CD14-positive monocyte (primary cell): ENCODE data around the gene RAET1G. TPM values are rescaled to one million over a fixed set of nuclear protein-coding genes. Genes with fewer than 3 reads are reported as not detected.

Experiments used
- DNase-seq, 3 donors: peaks; one replicate each; pipeline ENCODE4 v3.0.0-alpha.2; 2011 to 2022
- H2AFZ ChIP-seq: 2 replicates; pipeline ENCODE4 v1.6.0; 2012; ENCODE audit warnings: mild to moderate bottlenecking, low read depth, low read length, inconsistent platforms; ENCODE audit not compliant: insufficient read depth, poor library complexity, severe bottlenecking
- H3K27ac ChIP-seq, 2 donors: 1 replicate in 1 of 2; 2 replicates in 1 of 2; pipeline ENCODE4 v1.5.1; 2012 to 2013; ENCODE audit warnings: low read length in 2 of 2, control low read depth in 1 of 2, inconsistent platforms in 1 of 2, low read depth in 1 of 2, mild to moderate bottlenecking in 1 of 2
- H3K27me3 ChIP-seq, 2 donors: one replicate each; pipeline versions ENCODE4 v1.6.0 to v1.6.1; 2011 to 2013; ENCODE audit warnings: low read length in 2 of 2; ENCODE audit not compliant: control insufficient read depth in 2 of 2, insufficient read depth in 2 of 2
- H3K36me3 ChIP-seq, 2 donors: replicated peaks in 1 of 2; 1 replicate in 1 of 2; 2 replicates in 1 of 2; pipeline versions ENCODE4 v1.5.1 to v1.6.1; 2012 to 2013; ENCODE audit warnings: low read length in 2 of 2, control low read depth in 1 of 2, inconsistent platforms in 1 of 2, mild to moderate bottlenecking in 1 of 2; ENCODE audit not compliant: insufficient read depth in 2 of 2, control insufficient read depth in 1 of 2
- H3K4me1 ChIP-seq, 2 donors: 1 replicate in 1 of 2; 2 replicates in 1 of 2; pipeline versions ENCODE4 v1.5.1 to v1.6.1; 2012 to 2013; ENCODE audit warnings: low read length in 2 of 2, control low read depth in 1 of 2, inconsistent platforms in 1 of 2, mild to moderate bottlenecking in 1 of 2, moderate library complexity in 1 of 2; ENCODE audit not compliant: insufficient read depth in 2 of 2, control insufficient read depth in 1 of 2
- H3K4me2 ChIP-seq: replicated peaks from 2 replicates; pipeline ENCODE3; 2012; ENCODE audit warnings: low read length, moderate library complexity, mild to moderate bottlenecking; ENCODE audit not compliant: poor library complexity, severe bottlenecking; ENCODE audit errors: extremely low read depth
- H3K4me3 ChIP-seq, 3 experiments: fragments of 200-600 bp in 1 of 3; sonication (generic) in 1 of 3; replicated peaks in 1 of 3; 1 replicate in 2 of 3; 2 replicates in 1 of 3; pipeline ENCODE4 v1.5.1; 2011 to 2013; ENCODE audit warnings: low read length in 3 of 3, mild to moderate bottlenecking in 3 of 3, control low read depth in 2 of 3, low read depth in 2 of 3, inconsistent platforms in 1 of 3, moderate library complexity in 1 of 3
- H3K79me2 ChIP-seq: 2 replicates; pipeline ENCODE4 v1.6.0; 2012; ENCODE audit warnings: mild to moderate bottlenecking, control low read depth, inconsistent platforms, low read length, moderate library complexity; ENCODE audit not compliant: insufficient read depth
- H3K9ac ChIP-seq: 2 replicates; pipeline ENCODE4 v1.6.0; 2017; ENCODE audit warnings: low read length, mild to moderate bottlenecking; ENCODE audit not compliant: insufficient read depth, poor library complexity, severe bottlenecking
- H3K9me3 ChIP-seq, 2 donors: replicated peaks in 1 of 2; 1 replicate in 1 of 2; 2 replicates in 1 of 2; pipeline versions ENCODE4 v1.5.1 to v1.6.1; 2012 to 2013; ENCODE audit warnings: low read length in 2 of 2, control low read depth in 1 of 2; ENCODE audit not compliant: control insufficient read depth in 1 of 2, insufficient read depth in 1 of 2
- H4K20me1 ChIP-seq: 2 replicates; pipeline ENCODE4 v1.6.0; 2012; ENCODE audit warnings: mild to moderate bottlenecking, low read length, control low read depth, moderate library complexity; ENCODE audit not compliant: insufficient read depth
- H3K27ac Mint-ChIP-seq, 7 donors: one replicate each; pipeline ENCODE4 v1.8.0; 2020; ENCODE audit warnings: mild to moderate bottlenecking in 7 of 7, mixed read lengths in 7 of 7, moderate library complexity in 6 of 7, inconsistent platforms in 2 of 7
- H3K27me3 Mint-ChIP-seq, 3 donors: one replicate each; pipeline ENCODE4 v1.8.0; 2021 to 2022; ENCODE audit warnings: low read depth in 3 of 3, mild to moderate bottlenecking in 3 of 3, mixed read lengths in 3 of 3, moderate library complexity in 3 of 3, inconsistent platforms in 1 of 3
- H3K36me3 Mint-ChIP-seq, 2 donors: one replicate each; pipeline ENCODE4 v1.8.0; 2020; ENCODE audit warnings: mixed read lengths in 2 of 2, inconsistent platforms in 1 of 2, mild to moderate bottlenecking in 1 of 2
- H3K4me1 Mint-ChIP-seq: one replicate; pipeline ENCODE4 v1.8.0; 2020; ENCODE audit warnings: mild to moderate bottlenecking, mixed read lengths
- H3K4me3 Mint-ChIP-seq, 2 donors: one replicate each; pipeline ENCODE4 v1.8.0; 2020; ENCODE audit warnings: mild to moderate bottlenecking in 2 of 2, mixed read lengths in 2 of 2, moderate library complexity in 1 of 2
- H3K9me3 Mint-ChIP-seq, 7 donors: one replicate each; pipeline ENCODE4 v1.8.0; 2020 to 2022; ENCODE audit warnings: mixed read lengths in 7 of 7, mild to moderate bottlenecking in 6 of 7, moderate library complexity in 6 of 7, inconsistent platforms in 2 of 7
- CTCF ChIP-seq: fragments of 200-600 bp; IDR thresholded peaks from one replicate; pipeline ENCODE4 v1.8.0; 2022; ENCODE audit warnings: antibody characterized with exemption, mild to moderate bottlenecking
- WGBS: methylation state at CpG from one replicate; pipeline ENCODE4 v1.1.5; 2013; ENCODE audit warnings: missing lambda C conversion rate; ENCODE audit not compliant: insufficient coverage; 5-methylcytosine and 5-hydroxymethylcytosine counted together
- intact Hi-C, 2 donors: fragments of 100-400 bp; cut with micrococcal nuclease; formaldehyde crosslinking; loops; one replicate each; pipeline versions ENCODE4 v1.15.0 to v1.15.1; 2023
- polyA plus RNA-seq, 3 donors: library from polyadenylated mRNA; depleted of rRNA in 1 of 3; unstranded in 2 of 3; stranded (reverse) in 1 of 3; fragments of 300-500 nt in 2 of 3; fragments of >200 nt in 1 of 3; fragmentation: Illumina TruSeq in 2 of 3; gene quantifications; 1 replicate in 2 of 3; 2 replicates in 1 of 3; pipeline ENCODE4 v1.2.3, GENCODE V29; 2012 to 2021

The RAET1G gene
- polyA plus RNA-seq, 3 donors = not detected

GRCh38 chr6:149885888-149886287 lies 37.0 kb downstream of the RAET1G start:
- Mint-ChIP-seq H3K27ac (no peak overlapping the region), H3K4me1 (peaks cover 4% of the 10 kb centered on the region), H3K4me3 (no peak overlapping the region), H3K36me3 (no peaks in the 10 kb centered on the region), H3K27me3 (peaks cover 6 to 8% (median 7%) of the 10 kb centered on the region in 3 donors), H3K9me3 (peaks cover 0 to 2% (median 0%) of the 10 kb centered on the region in 7 donors)
- no peak overlapping the region for H3K4me3 ChIP-seq
- H3K27me3 ChIP-seq = no peaks in the 10 kb centered on the region
- H3K36me3 ChIP-seq = no peaks in the 10 kb centered on the region
- H3K9me3 ChIP-seq = no peaks in the 10 kb centered on the region
- H3K4me2 ChIP-seq = no peak overlapping the region
- DNase-seq = no peak
- no peak overlapping the region for H3K27ac ChIP-seq
- 100% methylated on average over 1 of the region's 3 CpGs for WGBS
- H2AFZ ChIP-seq = no peak overlapping the region
- no peak overlapping the region for H3K9ac ChIP-seq
- H3K4me1 ChIP-seq = no peaks in the 10 kb centered on the region
- H3K79me2 ChIP-seq = no peaks in the 10 kb centered on the region
- intact Hi-C loops = no loop called here
- no peaks in the 10 kb centered on the region for H4K20me1 ChIP-seq
- no peak for TF ChIP-seq CTCF

GRCh38 chr6:149884617-149885016 lies 38.3 kb downstream of the RAET1G start:
- Histone ChIP-seq H3K4me3 (no peak overlapping the region), H2AFZ (no peak overlapping the region), H3K36me3 (no peaks in the 10 kb centered on the region), H3K9ac (no peak overlapping the region), H3K4me1 (no peaks in the 10 kb centered on the region), H3K4me2 (no peak overlapping the region), H3K9me3 (no peaks in the 10 kb centered on the region), H3K79me2 (no peaks in the 10 kb centered on the region), H3K27ac (no peak overlapping the region), H3K27me3 (no peaks in the 10 kb centered on the region), H4K20me1 (no peaks in the 10 kb centered on the region)
- peaks cover 0 to 2% (median 0%) of the 10 kb centered on the region in 7 donors for H3K9me3 Mint-ChIP-seq
- no peak overlapping the region for H3K4me3 Mint-ChIP-seq
- peaks cover 6 to 9% (median 8%) of the 10 kb centered on the region in 3 donors for H3K27me3 Mint-ChIP-seq
- intact Hi-C loops = no loop called here
- no peak for DNase-seq
- 92% methylated on average over 7 of the region's 7 CpGs for WGBS
- no peaks in the 10 kb centered on the region for H3K36me3 Mint-ChIP-seq
- no peak for TF ChIP-seq CTCF
- H3K27ac Mint-ChIP-seq = no peak overlapping the region
- peaks cover 4% of the 10 kb centered on the region for H3K4me1 Mint-ChIP-seq
